Neural crest cell (in vitro differentiated cells): ENCODE results near the gene WNK1. TPM values are rescaled to one million over a fixed set of nuclear protein-coding genes. Genes with fewer than 3 reads are reported as not detected.

ENCODE experiments used
- DNase-seq: peaks from one replicate; pipeline ENCODE4 v3.0.0; 2021; ENCODE audit warnings: low read depth, mixed read lengths, low spot score
- H3K27ac Mint-ChIP-seq: one replicate; pipeline ENCODE4 v1.8.0; 2021; ENCODE audit warnings: mild to moderate bottlenecking, mixed read lengths; ENCODE audit not compliant: unreplicated experiment
- H3K27me3 Mint-ChIP-seq: 2 replicates; pipeline ENCODE4 v1.8.0; 2021; ENCODE audit warnings: low read depth, mild to moderate bottlenecking, mixed read lengths
- H3K36me3 Mint-ChIP-seq: 2 replicates; pipeline ENCODE4 v1.8.0; 2021; ENCODE audit warnings: low read depth, mild to moderate bottlenecking, mixed read lengths
- H3K4me1 Mint-ChIP-seq: 2 replicates; pipeline ENCODE4 v1.8.0; 2021; ENCODE audit warnings: mixed read lengths
- H3K4me3 Mint-ChIP-seq: one replicate; pipeline ENCODE4 v1.8.0; 2021; ENCODE audit warnings: mild to moderate bottlenecking, mixed read lengths
- H3K9me3 Mint-ChIP-seq: 2 replicates; pipeline ENCODE4 v1.8.0; 2021; ENCODE audit warnings: mixed read lengths
- total RNA-seq: library from RNA; stranded (reverse); gene quantifications from 2 replicates; pipeline ENCODE4 v1.2.1, GENCODE V29; 2021
- TF ChIP-seq, protein P1 (sequence below): fragments of 200-600 bp; sonication (generic); conservative IDR thresholded peaks from 2 replicates; pipeline ENCODE4 v1.5.0; 2021; ENCODE audit warnings: antibody characterized with exemption, mild to moderate bottlenecking

Gene WNK1
- total RNA-seq, 1 donor from 2014 or later = 155 TPM

DNA sequence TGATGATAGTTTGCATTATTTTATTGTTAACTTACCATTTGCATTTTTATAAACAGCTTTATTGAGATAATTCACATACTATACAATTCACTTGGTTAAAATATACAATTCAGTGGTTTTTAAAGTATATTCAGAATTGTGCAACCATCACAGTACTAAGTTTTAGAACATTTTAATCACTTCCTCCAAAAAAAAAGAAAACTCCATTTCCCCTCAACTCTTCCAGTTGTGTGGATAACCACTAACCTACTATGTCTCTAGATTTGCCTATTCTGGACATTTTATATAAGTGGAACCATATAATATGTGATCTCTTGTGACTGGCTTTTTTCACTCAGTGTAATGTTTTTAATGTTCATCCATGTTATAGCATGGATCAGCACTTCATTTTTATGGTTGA lies 41.3 kb downstream of the WNK1 start:
- Mint-ChIP-seq H3K4me1 (peaks cover 22% of the 10 kb centered on the region), H3K27ac (no peak overlapping the region), H3K36me3 (peaks cover 2% of the 10 kb centered on the region), H3K4me3 (no peak overlapping the region), H3K27me3 (no peaks in the 10 kb centered on the region), H3K9me3 (no peaks in the 10 kb centered on the region)
- TF ChIP-seq, protein P1, sequence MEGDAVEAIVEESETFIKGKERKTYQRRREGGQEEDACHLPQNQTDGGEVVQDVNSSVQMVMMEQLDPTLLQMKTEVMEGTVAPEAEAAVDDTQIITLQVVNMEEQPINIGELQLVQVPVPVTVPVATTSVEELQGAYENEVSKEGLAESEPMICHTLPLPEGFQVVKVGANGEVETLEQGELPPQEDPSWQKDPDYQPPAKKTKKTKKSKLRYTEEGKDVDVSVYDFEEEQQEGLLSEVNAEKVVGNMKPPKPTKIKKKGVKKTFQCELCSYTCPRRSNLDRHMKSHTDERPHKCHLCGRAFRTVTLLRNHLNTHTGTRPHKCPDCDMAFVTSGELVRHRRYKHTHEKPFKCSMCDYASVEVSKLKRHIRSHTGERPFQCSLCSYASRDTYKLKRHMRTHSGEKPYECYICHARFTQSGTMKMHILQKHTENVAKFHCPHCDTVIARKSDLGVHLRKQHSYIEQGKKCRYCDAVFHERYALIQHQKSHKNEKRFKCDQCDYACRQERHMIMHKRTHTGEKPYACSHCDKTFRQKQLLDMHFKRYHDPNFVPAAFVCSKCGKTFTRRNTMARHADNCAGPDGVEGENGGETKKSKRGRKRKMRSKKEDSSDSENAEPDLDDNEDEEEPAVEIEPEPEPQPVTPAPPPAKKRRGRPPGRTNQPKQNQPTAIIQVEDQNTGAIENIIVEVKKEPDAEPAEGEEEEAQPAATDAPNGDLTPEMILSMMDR = no peak
- DNase-seq = no peak

GRCh38 chr12:795305-795704 lies 42.9 kb downstream of the WNK1 start:
- no peaks in the 10 kb centered on the region for H3K9me3 Mint-ChIP-seq
- H3K27ac Mint-ChIP-seq = no peak overlapping the region
- DNase-seq = no peak
- H3K4me1 Mint-ChIP-seq = peaks cover 19% of the 10 kb centered on the region
- H3K36me3 Mint-ChIP-seq = peaks cover 2% of the 10 kb centered on the region
- H3K27me3 Mint-ChIP-seq = no peaks in the 10 kb centered on the region
- no peak overlapping the region for H3K4me3 Mint-ChIP-seq
- TF ChIP-seq, protein P1 = no peak

GRCh38 chr12:800401-800800 lies 48.0 kb downstream of the WNK1 start:
- Mint-ChIP-seq H3K9me3 (no peaks in the 10 kb centered on the region), H3K4me1 (peaks cover 39% of the 10 kb centered on the region), H3K4me3 (no peak overlapping the region), H3K27ac (no peak overlapping the region), H3K27me3 (no peaks in the 10 kb centered on the region), H3K36me3 (no peaks in the 10 kb centered on the region)
- TF ChIP-seq, protein P1 = no peak
- DNase-seq = no peak

DNA sequence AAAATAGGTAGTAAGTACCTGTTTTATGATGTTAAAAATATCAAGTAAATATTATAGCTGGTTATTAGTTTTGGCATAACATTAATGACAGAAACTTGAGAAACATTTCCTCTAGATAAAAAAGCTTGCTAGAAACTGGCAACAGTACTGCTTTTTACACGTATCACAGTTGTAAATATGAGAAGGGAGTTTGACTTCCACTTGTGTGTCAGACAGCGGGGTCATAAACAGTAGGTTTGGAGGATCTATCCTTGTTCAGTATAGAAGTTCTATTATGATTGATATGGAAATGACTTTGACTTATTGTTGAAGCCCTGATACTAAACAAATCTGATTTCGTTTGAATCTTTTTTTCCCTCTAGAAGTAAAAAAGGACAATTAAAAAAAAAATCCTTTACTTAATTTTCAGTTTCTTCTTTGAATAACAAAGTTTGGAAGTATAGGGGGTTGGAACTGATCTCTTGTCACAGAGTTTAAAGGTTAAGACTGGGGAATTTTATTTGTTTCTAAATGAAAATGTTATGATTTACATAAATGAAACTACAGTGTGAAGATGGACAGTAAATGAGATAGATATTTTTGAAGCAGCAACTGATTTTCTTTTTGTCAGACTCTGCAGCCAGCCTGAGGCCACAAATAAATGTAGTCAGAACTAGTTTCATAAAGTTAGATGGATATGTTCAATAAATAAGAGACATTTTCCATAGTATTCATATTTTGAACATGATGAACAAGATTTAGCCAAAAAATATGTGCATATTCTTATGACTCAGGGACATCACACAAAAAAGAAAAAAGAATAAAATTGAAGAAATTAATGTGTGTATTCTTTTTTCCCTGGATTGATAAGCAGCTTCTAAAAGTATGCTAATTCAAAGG lies 50.1 kb downstream of the WNK1 start:
- peaks cover 37% of the 10 kb centered on the region for H3K4me1 Mint-ChIP-seq
- no peaks in the 10 kb centered on the region for H3K9me3 Mint-ChIP-seq
- no peaks in the 10 kb centered on the region for H3K27me3 Mint-ChIP-seq
- no peak overlapping the region for H3K27ac Mint-ChIP-seq
- TF ChIP-seq, protein P1 = no peak
- no peaks in the 10 kb centered on the region for H3K36me3 Mint-ChIP-seq
- no peak for DNase-seq
- H3K4me3 Mint-ChIP-seq = no peak overlapping the region

GRCh38 chr12:805022-805632 lies 52.7 kb downstream of the WNK1 start:
- no peak overlapping the region for H3K4me3 Mint-ChIP-seq
- H3K27me3 Mint-ChIP-seq = no peaks in the 10 kb centered on the region
- no peaks in the 10 kb centered on the region for H3K36me3 Mint-ChIP-seq
- peaks cover 40% of the 10 kb centered on the region for H3K4me1 Mint-ChIP-seq
- DNase-seq = no peak
- TF ChIP-seq, protein P1 = no peak
- H3K9me3 Mint-ChIP-seq = no peaks in the 10 kb centered on the region
- H3K27ac Mint-ChIP-seq = no peak overlapping the region
